Panc1 (cell line): ENCODE measurements around the gene TMEM131L. TPM values are rescaled to one million over a fixed set of nuclear protein-coding genes. Genes with fewer than 3 reads are reported as not detected.

ENCODE experiments used
- ATAC-seq: fragments of 200-7000 bp; cut with Tn5 transposase; 2 replicates; pipeline ENCODE4 v1.9.1; 2020; ENCODE audit warnings: mild to moderate bottlenecking, moderate library complexity
- BruUV-seq: library from RNA; stranded (reverse); fragments of 400-500 nt; replicated peaks from 2 replicates; lab custom pipeline; 2021; lab: Mats Ljungman, UMichigan
- CTCF ChIA-PET: fragments of 300-600 bp; sonication (Branson Sonifier 250); formaldehyde crosslinking; loops from one replicate; lab custom pipeline; 2022; ENCODE audit warnings: antibody characterized with exemption; lab: Charles Lee
- POLR2A ChIA-PET: fragments of 300-600 bp; sonication (Branson Sonifier 250); formaldehyde crosslinking; loops from one replicate; lab custom pipeline; 2022; ENCODE audit warnings: antibody characterized with exemption; lab: Charles Lee
- DNase-seq: peaks from one replicate; pipeline ENCODE4 v3.0.0-alpha.2; 2010; ENCODE audit warnings: low read depth, low spot score
- H3K27ac ChIP-seq: 2 replicates; pipeline ENCODE4 v1.5.1; 2011; ENCODE audit warnings: mild to moderate bottlenecking, low read length, inconsistent platforms
- H3K27me3 ChIP-seq: fragments of 200-500 bp; sonication (Bioruptor generic); 2 replicates; pipeline ENCODE4 v1.6.0; 2014; ENCODE audit warnings: low read length, inconsistent platforms; ENCODE audit not compliant: control insufficient read depth, insufficient read depth
- H3K36me3 ChIP-seq: fragments of 200-500 bp; sonication (Bioruptor generic); 2 replicates; pipeline ENCODE4 v1.5.1; 2014; ENCODE audit warnings: inconsistent platforms, mild to moderate bottlenecking, low read length, moderate library complexity; ENCODE audit not compliant: control insufficient read depth, insufficient read depth
- H3K4me1 ChIP-seq: 2 replicates; pipeline ENCODE4 v1.5.1; 2011; ENCODE audit warnings: inconsistent platforms, mild to moderate bottlenecking, low read length, moderate library complexity; ENCODE audit not compliant: control insufficient read depth, insufficient read depth
- H3K4me3 ChIP-seq, 2 experiments: 2 replicates each; pipeline ENCODE4 v1.5.1; 2011 to 2012; ENCODE audit warnings: low read depth in 2 of 2, low read length in 2 of 2, mild to moderate bottlenecking in 2 of 2, inconsistent platforms in 1 of 2, moderate library complexity in 1 of 2
- H3K9me3 ChIP-seq: fragments of 200-500 bp; sonication (Bioruptor generic); 2 replicates; pipeline ENCODE4 v1.5.1; 2014; ENCODE audit warnings: low read depth, mild to moderate bottlenecking, inconsistent platforms, low read length, moderate library complexity; ENCODE audit not compliant: control insufficient read depth, insufficient read depth
- POLR2AphosphoS5 ChIP-seq: IDR thresholded peaks from 2 replicates; pipeline ENCODE4 v1.6.1; 2012; ENCODE audit warnings: mild to moderate bottlenecking, low read depth, low read length, moderate library complexity
- SIN3A ChIP-seq: IDR thresholded peaks from 2 replicates; pipeline ENCODE4 v1.6.1; 2012; ENCODE audit warnings: low read depth, mild to moderate bottlenecking, low read length, moderate library complexity, borderline replicate concordance; ENCODE audit not compliant: insufficient read depth
- TCF7L2 ChIP-seq: IDR thresholded peaks from 2 replicates; pipeline ENCODE4 v1.6.1; 2011; ENCODE audit warnings: mild to moderate bottlenecking, low read depth, low read length, inconsistent platforms
- in situ Hi-C: cut with HindIII; loops from 2 replicates; pipeline ENCODE4 v1.10.0; 2016; ENCODE audit warnings: low sequenced_read_pairs, low pct_unique_long_range_greater_than_20kb
- intact Hi-C: fragments of 100-400 bp; cut with micrococcal nuclease; formaldehyde crosslinking; loops from one replicate; pipeline ENCODE4 v1.10.0; 2022; ENCODE audit not compliant: unreplicated experiment
- total RNA-seq: library from RNA; stranded (reverse); gene quantifications from one replicate; pipeline ENCODE4 v1.2.1, GENCODE V29; 2021; ENCODE audit not compliant: unreplicated experiment
- TF ChIP-seq, protein P1 (sequence below), 2 experiments: IDR thresholded peaks; 2 replicates each; pipeline ENCODE4 v1.6.1; 2011 to 2012; ENCODE audit warnings: low read depth in 2 of 2, control low read depth in 1 of 2, low read length in 1 of 2, mild to moderate bottlenecking in 1 of 2, moderate library complexity in 1 of 2; ENCODE audit not compliant: insufficient read depth in 1 of 2
- TF ChIP-seq, protein P2 (sequence below): fragments of 450-650 bp; IDR thresholded peaks from 2 replicates; pipeline ENCODE4 v1.5.1; 2017; ENCODE audit warnings: mild to moderate bottlenecking

The TMEM131L gene
- total RNA-seq, 1 experiment from 2014 or later = 13.5 TPM

DNA sequence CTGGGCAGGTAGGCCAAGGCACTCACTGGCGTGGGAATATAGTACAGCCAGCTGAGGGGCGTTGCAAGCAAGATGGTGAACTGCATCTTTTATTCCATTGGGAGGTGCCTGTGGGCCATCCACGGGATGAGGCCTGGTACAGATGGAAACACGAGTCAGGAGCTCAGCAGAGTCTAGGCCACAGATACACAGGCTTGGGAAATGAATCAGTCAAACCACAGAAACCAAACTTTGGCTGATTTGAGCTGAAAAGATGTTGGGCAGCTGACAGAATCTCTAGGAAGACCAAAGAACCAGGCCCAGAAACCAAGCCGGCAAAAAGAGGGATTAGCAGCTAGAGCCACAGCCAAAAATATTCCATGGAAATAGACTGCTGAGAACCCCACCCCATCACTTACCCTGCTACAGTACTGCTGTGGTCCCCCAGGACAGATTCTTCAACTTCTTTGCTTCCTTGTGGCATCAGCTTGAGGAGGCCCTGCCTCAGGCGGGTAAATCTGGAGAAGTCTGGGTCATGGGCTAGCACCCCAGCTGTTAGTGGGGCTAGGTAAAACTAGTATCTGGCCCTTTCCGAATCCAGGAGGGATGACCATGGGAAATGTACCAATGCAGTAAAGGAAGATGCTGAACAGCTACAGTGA, 75.4 kb downstream of the TMEM131L start:
- no peaks in the 10 kb centered on the region for H3K9me3 ChIP-seq
- no peak for DNase-seq
- CTCF ChIA-PET = interaction anchor here (0.6 kb wide), 1 partner anchor 259 kb away, joined by 4 read pairs; no protein-coding TSS in a partner anchor
- H3K27me3 ChIP-seq = no peaks in the 10 kb centered on the region
- ATAC-seq = no peak
- no peak overlapping the region for H3K27ac ChIP-seq
- TF ChIP-seq TCF7L2 (no peak), POLR2AphosphoS5 (no peak), SIN3A (no peak)
- TF ChIP-seq, protein P1, sequence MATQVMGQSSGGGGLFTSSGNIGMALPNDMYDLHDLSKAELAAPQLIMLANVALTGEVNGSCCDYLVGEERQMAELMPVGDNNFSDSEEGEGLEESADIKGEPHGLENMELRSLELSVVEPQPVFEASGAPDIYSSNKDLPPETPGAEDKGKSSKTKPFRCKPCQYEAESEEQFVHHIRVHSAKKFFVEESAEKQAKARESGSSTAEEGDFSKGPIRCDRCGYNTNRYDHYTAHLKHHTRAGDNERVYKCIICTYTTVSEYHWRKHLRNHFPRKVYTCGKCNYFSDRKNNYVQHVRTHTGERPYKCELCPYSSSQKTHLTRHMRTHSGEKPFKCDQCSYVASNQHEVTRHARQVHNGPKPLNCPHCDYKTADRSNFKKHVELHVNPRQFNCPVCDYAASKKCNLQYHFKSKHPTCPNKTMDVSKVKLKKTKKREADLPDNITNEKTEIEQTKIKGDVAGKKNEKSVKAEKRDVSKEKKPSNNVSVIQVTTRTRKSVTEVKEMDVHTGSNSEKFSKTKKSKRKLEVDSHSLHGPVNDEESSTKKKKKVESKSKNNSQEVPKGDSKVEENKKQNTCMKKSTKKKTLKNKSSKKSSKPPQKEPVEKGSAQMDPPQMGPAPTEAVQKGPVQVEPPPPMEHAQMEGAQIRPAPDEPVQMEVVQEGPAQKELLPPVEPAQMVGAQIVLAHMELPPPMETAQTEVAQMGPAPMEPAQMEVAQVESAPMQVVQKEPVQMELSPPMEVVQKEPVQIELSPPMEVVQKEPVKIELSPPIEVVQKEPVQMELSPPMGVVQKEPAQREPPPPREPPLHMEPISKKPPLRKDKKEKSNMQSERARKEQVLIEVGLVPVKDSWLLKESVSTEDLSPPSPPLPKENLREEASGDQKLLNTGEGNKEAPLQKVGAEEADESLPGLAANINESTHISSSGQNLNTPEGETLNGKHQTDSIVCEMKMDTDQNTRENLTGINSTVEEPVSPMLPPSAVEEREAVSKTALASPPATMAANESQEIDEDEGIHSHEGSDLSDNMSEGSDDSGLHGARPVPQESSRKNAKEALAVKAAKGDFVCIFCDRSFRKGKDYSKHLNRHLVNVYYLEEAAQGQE (IDR thresholded peaks at IDR 0.05; ENCODE audit: insufficient read depth in 1 of 2, low read depth in 2 of 2, low read length in 1 of 2) = no peak
- TF ChIP-seq, protein P2, sequence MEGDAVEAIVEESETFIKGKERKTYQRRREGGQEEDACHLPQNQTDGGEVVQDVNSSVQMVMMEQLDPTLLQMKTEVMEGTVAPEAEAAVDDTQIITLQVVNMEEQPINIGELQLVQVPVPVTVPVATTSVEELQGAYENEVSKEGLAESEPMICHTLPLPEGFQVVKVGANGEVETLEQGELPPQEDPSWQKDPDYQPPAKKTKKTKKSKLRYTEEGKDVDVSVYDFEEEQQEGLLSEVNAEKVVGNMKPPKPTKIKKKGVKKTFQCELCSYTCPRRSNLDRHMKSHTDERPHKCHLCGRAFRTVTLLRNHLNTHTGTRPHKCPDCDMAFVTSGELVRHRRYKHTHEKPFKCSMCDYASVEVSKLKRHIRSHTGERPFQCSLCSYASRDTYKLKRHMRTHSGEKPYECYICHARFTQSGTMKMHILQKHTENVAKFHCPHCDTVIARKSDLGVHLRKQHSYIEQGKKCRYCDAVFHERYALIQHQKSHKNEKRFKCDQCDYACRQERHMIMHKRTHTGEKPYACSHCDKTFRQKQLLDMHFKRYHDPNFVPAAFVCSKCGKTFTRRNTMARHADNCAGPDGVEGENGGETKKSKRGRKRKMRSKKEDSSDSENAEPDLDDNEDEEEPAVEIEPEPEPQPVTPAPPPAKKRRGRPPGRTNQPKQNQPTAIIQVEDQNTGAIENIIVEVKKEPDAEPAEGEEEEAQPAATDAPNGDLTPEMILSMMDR = no peak
- intact Hi-C loops = no loop called here
- no peaks in the 10 kb centered on the region for H3K4me1 ChIP-seq
- POLR2A ChIA-PET = no interaction called here
- no peak overlapping the region for H3K4me3 ChIP-seq
- no peaks in the 10 kb centered on the region for H3K36me3 ChIP-seq
- BruUV-seq = no TSS peak
- in situ Hi-C loops = no loop called here

DNA sequence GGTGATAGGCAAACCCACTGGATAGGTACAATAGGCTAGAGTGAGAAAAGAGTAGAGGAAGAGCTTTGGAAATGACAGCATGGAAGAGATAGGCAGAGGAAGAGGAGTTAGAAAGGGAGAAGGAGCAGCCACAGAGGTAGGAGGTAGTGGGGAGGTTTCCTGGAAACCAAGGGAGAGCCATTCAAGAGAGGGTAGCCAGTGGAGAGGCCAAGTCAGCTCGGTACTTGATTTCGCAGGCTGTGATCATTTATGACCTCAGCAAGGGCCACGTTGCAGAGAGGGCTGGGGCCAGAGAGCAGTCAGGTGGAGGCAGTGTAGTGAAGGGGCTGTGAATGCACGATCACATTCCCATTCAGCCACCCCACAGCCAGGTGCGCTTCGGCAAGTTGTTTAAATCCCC, 76.0 kb downstream of the TMEM131L start:
- Histone ChIP-seq H3K9me3 (no peaks in the 10 kb centered on the region), H3K27me3 (no peaks in the 10 kb centered on the region), H3K4me1 (no peaks in the 10 kb centered on the region), H3K36me3 (no peaks in the 10 kb centered on the region), H3K4me3 (no peak overlapping the region), H3K27ac (no peak overlapping the region)
- intact Hi-C loops = no loop called here
- ATAC-seq = no peak
- no TSS peak for BruUV-seq
- TF ChIP-seq SIN3A = no peak
- TF ChIP-seq, protein P1 (IDR thresholded peaks at IDR 0.05; ENCODE audit: insufficient read depth in 1 of 2, low read depth in 2 of 2, low read length in 1 of 2) = no peak
- TF ChIP-seq, protein P2 = no peak
- TF ChIP-seq POLR2AphosphoS5 = no peak
- TF ChIP-seq TCF7L2 = no peak
- ChIA-PET CTCF (interaction anchor here (0.6 kb wide), 1 partner anchor 260 kb away, joined by 4 read pairs; no protein-coding TSS in a partner anchor), POLR2A (no interaction called here)
- DNase-seq = no peak
- in situ Hi-C loops = no loop called here
